ENCODE results near the gene UBE2R2. TPM values are rescaled to one million over a fixed set of nuclear protein-coding genes. Genes with fewer than 3 reads are reported as not detected.

Gene UBE2R2
- total and polyA plus RNA-seq, 2 of the 8 experiments (the other 6 are each of a cell fraction or from before 2014, with no cell fraction given) = 19.4 to 42.1 TPM

DNA sequence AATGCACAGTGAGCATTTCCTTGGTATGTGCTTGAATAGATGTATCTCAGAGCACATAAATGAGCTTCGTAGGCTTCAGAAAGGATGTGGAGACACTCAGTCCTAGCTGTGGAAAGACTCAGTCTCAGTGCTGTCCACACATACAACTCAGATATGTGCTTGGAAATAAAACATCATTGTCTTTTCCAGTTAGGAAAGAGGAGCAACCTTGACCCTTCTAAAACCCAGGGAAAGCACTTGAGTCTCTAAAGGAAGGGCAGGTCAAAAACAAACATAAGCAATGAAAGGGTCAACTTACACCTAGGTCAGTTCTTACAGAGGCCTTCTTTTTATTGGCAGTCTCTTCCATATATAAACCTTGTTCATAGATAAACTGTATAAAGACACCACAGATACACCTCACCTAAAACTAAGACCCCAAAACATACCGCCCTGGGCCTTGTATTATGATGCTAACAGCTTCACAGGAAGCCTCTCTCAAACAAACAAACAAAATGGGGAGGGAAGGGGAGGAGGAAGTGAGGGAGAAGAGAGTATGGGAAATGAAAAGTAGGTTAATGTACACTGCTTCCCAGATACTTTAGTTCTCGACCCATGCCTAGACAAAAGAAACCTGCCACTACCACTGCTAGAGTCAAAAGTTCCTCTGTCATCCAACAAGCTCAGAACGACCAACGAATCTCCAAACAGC lies 117.4 kb downstream of the UBE2R2 start:
- H2AFZ ChIP-seq (ENCODE audit: low read length) = no peak overlapping the region
- H2AK5ac ChIP-seq (ENCODE audit: low read depth, low read length) = no peak overlapping the region
- H3K18ac ChIP-seq (ENCODE audit: extremely low read depth, low read length) = no peak overlapping the region
- peak overlapping the region; percentile 15 to 39; a peak in 2 of 4 replicates for H3K4me2 ChIP-seq (ENCODE audit: insufficient read depth in 1 of 2, low read depth in 2 of 2, low read length in 2 of 2)
- H3K14ac ChIP-seq (ENCODE audit: insufficient read length) = no peak overlapping the region
- peaks cover 21 to 68% (median 41%) of the 10 kb centered on the region in 4 experiments for H3K36me3 ChIP-seq (ENCODE audit: control insufficient read depth in 2 of 4, insufficient read depth in 4 of 4, low read length in 3 of 4)
- H3K27ac ChIP-seq (ENCODE audit: low read depth, low read length) = peak overlapping the region; percentile 16; the same call in 1 of the 2 replicates
- H4K5ac ChIP-seq (ENCODE audit: insufficient read length, low read depth, low read length) = no peak overlapping the region
- ChIA-PET POLR2A (ENCODE audit: partially characterized antibody) (interaction anchor here (0.7 to 1.4 kb wide), 3 partner anchors 9 to 175 kb away, joined by 3 to 5 read pairs (median 3); no protein-coding TSS in a partner anchor), CTCF (ENCODE audit: partially characterized antibody) (interaction anchor here (0.8 to 7.0 kb wide), 5 partner anchors 10 to 139 kb away, joined by 3 to 70 read pairs (median 3); no protein-coding TSS in a partner anchor)
- no peak overlapping the region for H2BK120ac ChIP-seq (replicated peaks; ENCODE audit: low read depth, low read length)
- H2BK5ac ChIP-seq (ENCODE audit: low read depth, low read length) = peak overlapping the region; percentile 75
- H3K79me1 ChIP-seq (ENCODE audit: low read depth, low read length) = no peaks in the 10 kb centered on the region
- no peak overlapping the region for H3K56ac ChIP-seq (replicated peaks; ENCODE audit: insufficient read length, low read depth, low read length)
- H4K20me1 ChIP-seq (replicated peaks in 1 of 2; ENCODE audit: control insufficient read depth in 1 of 2, insufficient read depth in 2 of 2, low read length in 2 of 2) = peaks cover 2 to 6% of the 10 kb centered on the region in 2 experiments
- H2BK15ac ChIP-seq (ENCODE audit: low read length) = no peak overlapping the region
- no peaks in the 10 kb centered on the region for H3K27me3 ChIP-seq (replicated peaks in 1 of 4; ENCODE audit: control insufficient read depth in 3 of 4, extremely low read depth in 1 of 4, insufficient read depth in 3 of 4, low read length in 3 of 4)
- H2BK20ac ChIP-seq (ENCODE audit: low read length) = no peak overlapping the region
- 73% methylated on average over 5 of the region's 5 CpGs; no CpG with 5 or more reads in 1 of the 2 experiments for WGBS, 2 experiments (ENCODE audit: extremely low coverage in 1 of 2, insufficient coverage in 1 of 2, insufficient read length in 1 of 2, insufficient replicate concordance in 2 of 2, low coverage in 1 of 2, low lambda C conversion rate in 2 of 2, missing lambda C conversion rate in 1 of 2)
- no peak overlapping the region for H4K91ac ChIP-seq (replicated peaks; ENCODE audit: insufficient read length, low read length)
- DNase-seq (ENCODE audit: low read depth in 1 of 2, low spot score in 2 of 2) (no peak), FAIRE-seq (no peak)
- H3K4me3 ChIP-seq (ENCODE audit: extremely low read depth in 1 of 4, insufficient read depth in 2 of 4, low read depth in 3 of 4, low read length in 4 of 4) = no peak overlapping the region
- H3K9ac ChIP-seq (replicated peaks in 1 of 4; ENCODE audit: extremely low read depth in 1 of 4, low read depth in 3 of 4, low read length in 3 of 4) = no peak overlapping the region
- no peaks in the 10 kb centered on the region; the same call in 1 of the 2 replicates for H3K23me2 ChIP-seq (ENCODE audit: low read depth, low read length)
- no peak overlapping the region for H3K4ac ChIP-seq (replicated peaks; ENCODE audit: insufficient read length, low read depth, low read length)
- no peaks in the 10 kb centered on the region for H3K9me3 ChIP-seq (ENCODE audit: insufficient read depth in 2 of 2, low read depth in 1 of 2, low read length in 1 of 2)
- H3K23ac ChIP-seq (ENCODE audit: insufficient read length) = no peak overlapping the region
- peaks cover 0 to 4% (median under 1%) of the 10 kb centered on the region in 4 experiments; a peak in 5 of 7 replicates for H3K4me1 ChIP-seq (replicated peaks in 1 of 4; ENCODE audit: control insufficient read depth in 3 of 4, insufficient read depth in 4 of 4, low read length in 3 of 4)
- no peak overlapping the region for H4K8ac ChIP-seq (ENCODE audit: extremely low read depth, insufficient read depth, low read length)
- H2BK12ac ChIP-seq (ENCODE audit: low read depth, low read length) = 0 out of 2 replicates have a peak overlapping the region, but pooled peaks have one; percentile 13
- peaks cover 0 to 4% of the 10 kb centered on the region in 2 experiments; a peak in 1 of 4 replicates for H3K79me2 ChIP-seq (ENCODE audit: control insufficient read depth in 1 of 2, insufficient read depth in 2 of 2, low read length in 2 of 2)
- TF ChIP-seq SUZ12 (IDR thresholded peaks at IDR 0.05; ENCODE audit: low read length) (no peak), TAF1 (IDR thresholded peaks at IDR 0.05; ENCODE audit: low read depth, low read length) (no peak), ASH2L (IDR thresholded peaks at IDR 0.05; ENCODE audit: low read length) (no peak), SAP30 (IDR thresholded peaks at IDR 0.05; ENCODE audit: insufficient read depth, insufficient replicate concordance, low read length) (no peak), TAF7 (optimal IDR thresholded peaks at IDR 0.05; ENCODE audit: borderline replicate concordance, low read depth, low read length) (no peak), KDM5A (IDR thresholded peaks at IDR 0.05; ENCODE audit: low read length) (no peak), CBX5 (IDR thresholded peaks at IDR 0.05; ENCODE audit: low read depth, low read length) (no peak), CEBPB (IDR thresholded peaks at IDR 0.05; ENCODE audit: low read depth, low read length) (no peak), YY1 (IDR thresholded peaks at IDR 0.05; ENCODE audit: low read depth, low read length) (no peak)
- TF ChIP-seq, protein P1, sequence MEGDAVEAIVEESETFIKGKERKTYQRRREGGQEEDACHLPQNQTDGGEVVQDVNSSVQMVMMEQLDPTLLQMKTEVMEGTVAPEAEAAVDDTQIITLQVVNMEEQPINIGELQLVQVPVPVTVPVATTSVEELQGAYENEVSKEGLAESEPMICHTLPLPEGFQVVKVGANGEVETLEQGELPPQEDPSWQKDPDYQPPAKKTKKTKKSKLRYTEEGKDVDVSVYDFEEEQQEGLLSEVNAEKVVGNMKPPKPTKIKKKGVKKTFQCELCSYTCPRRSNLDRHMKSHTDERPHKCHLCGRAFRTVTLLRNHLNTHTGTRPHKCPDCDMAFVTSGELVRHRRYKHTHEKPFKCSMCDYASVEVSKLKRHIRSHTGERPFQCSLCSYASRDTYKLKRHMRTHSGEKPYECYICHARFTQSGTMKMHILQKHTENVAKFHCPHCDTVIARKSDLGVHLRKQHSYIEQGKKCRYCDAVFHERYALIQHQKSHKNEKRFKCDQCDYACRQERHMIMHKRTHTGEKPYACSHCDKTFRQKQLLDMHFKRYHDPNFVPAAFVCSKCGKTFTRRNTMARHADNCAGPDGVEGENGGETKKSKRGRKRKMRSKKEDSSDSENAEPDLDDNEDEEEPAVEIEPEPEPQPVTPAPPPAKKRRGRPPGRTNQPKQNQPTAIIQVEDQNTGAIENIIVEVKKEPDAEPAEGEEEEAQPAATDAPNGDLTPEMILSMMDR (IDR thresholded peaks at IDR 0.05; ENCODE audit: control extremely low read depth in 1 of 3, insufficient read depth in 1 of 3, low read depth in 1 of 3, low read length in 3 of 3) = no peak
